MM.1S (cell line): Measurements from ENCODE around the gene CDC34.
A peak's percentile ranks its signal among the peaks of the same experiment; 100 is the strongest.

Experiments
- DNase-seq: peaks from one replicate; pipeline ENCODE4 v3.0.0-alpha.2; 2015
- H2AFZ ChIP-seq: fragments of 300-600 bp; sonication (generic); 2 replicates; pipeline ENCODE4 v1.6.0; 2016; ENCODE audit warnings: antibody characterized with exemption, low read length
- H3F3A ChIP-seq: fragments of 300-600 bp; sonication (generic); 2 replicates; pipeline ENCODE4 v1.6.1; 2016; ENCODE audit warnings: mild to moderate bottlenecking, antibody characterized with exemption, low read length, moderate library complexity, mixed read lengths; ENCODE audit not compliant: insufficient read depth
- H3K27ac ChIP-seq: fragments of 300-600 bp; sonication (generic); 2 replicates; pipeline ENCODE4 v1.5.1; 2016; ENCODE audit warnings: mild to moderate bottlenecking, low read length
- H3K27me3 ChIP-seq: fragments of 300-600 bp; sonication (generic); replicated peaks from 2 replicates; pipeline ENCODE4 v1.6.0; 2016; ENCODE audit warnings: low read length; ENCODE audit not compliant: insufficient read depth
- H3K36me3 ChIP-seq: fragments of 300-600 bp; sonication (generic); replicated peaks from 2 replicates; pipeline ENCODE4 v1.6.1; 2016; ENCODE audit warnings: mild to moderate bottlenecking, low read length, mixed read lengths; ENCODE audit not compliant: insufficient read depth
- H3K4me1 ChIP-seq: fragments of 300-600 bp; sonication (generic); 2 replicates; pipeline ENCODE4 v1.6.1; 2016; ENCODE audit warnings: low read length, mixed read lengths
- H3K4me2 ChIP-seq: fragments of 300-600 bp; sonication (generic); 2 replicates; pipeline ENCODE4 v1.6.0; 2016; ENCODE audit warnings: low read depth, low read length
- H3K4me3 ChIP-seq: fragments of 300-600 bp; sonication (generic); 2 replicates; pipeline ENCODE4 v1.5.1; 2016; ENCODE audit warnings: low read length, mixed read lengths
- H3K79me2 ChIP-seq: fragments of 300-600 bp; sonication (generic); 2 replicates; pipeline ENCODE4 v1.6.1; 2016; ENCODE audit warnings: mixed run types, low read length, mixed read lengths
- H3K9ac ChIP-seq: fragments of 300-600 bp; sonication (generic); 2 replicates; pipeline ENCODE4 v1.6.1; 2016; ENCODE audit warnings: low read length, mixed read lengths
- H3K9me2 ChIP-seq: fragments of 300-600 bp; sonication (generic); replicated peaks from 2 replicates; pipeline ENCODE4 v1.6.1; 2016; ENCODE audit warnings: mild to moderate bottlenecking, low read length, mixed read lengths; ENCODE audit not compliant: insufficient read depth
- H3K9me3 ChIP-seq: fragments of 300-600 bp; sonication (generic); replicated peaks from 2 replicates; pipeline ENCODE4 v1.6.1; 2016; ENCODE audit warnings: mild to moderate bottlenecking, low read length, mixed read lengths; ENCODE audit not compliant: insufficient read depth
- H4K20me1 ChIP-seq: fragments of 300-600 bp; sonication (generic); 2 replicates; pipeline ENCODE4 v1.6.1; 2016; ENCODE audit warnings: mild to moderate bottlenecking, low read length, moderate library complexity, mixed read lengths; ENCODE audit not compliant: insufficient read depth
- CTCF ChIP-seq: fragments of 300-600 bp; sonication (generic); IDR thresholded peaks from 2 replicates; pipeline ENCODE4 v1.5.1; 2016; ENCODE audit warnings: antibody characterized with exemption, low read length, mixed read lengths
- EZH2 ChIP-seq: fragments of 300-600 bp; sonication (generic); optimal IDR thresholded peaks from 2 replicates; pipeline ENCODE3; 2017; ENCODE audit warnings: low read depth, mild to moderate bottlenecking, antibody characterized with exemption, low read length, mixed read lengths
- EZH2phosphoT487 ChIP-seq: fragments of 300-600 bp; sonication (generic); IDR thresholded peaks from 2 replicates; pipeline ENCODE4 v1.6.1; 2018; ENCODE audit warnings: antibody characterized with exemption, low read length

CDC34 gene

GRCh38 chr19:531009-531752 is 379 bp upstream of the CDC34 start:
- Histone ChIP-seq H3F3A (no peaks in the 10 kb centered on the region), H3K4me2 (peak overlapping the region; percentile 99), H3K36me3 (no peaks in the 10 kb centered on the region), H3K9me3 (no peaks in the 10 kb centered on the region), H3K27ac (peak overlapping the region; percentile 25; the same call in 1 of the 2 replicates), H3K9ac (peak overlapping the region; percentile 70), H3K4me1 (peaks cover 7% of the 10 kb centered on the region), H2AFZ (peak overlapping the region; percentile 89), H3K4me3 (peak overlapping the region; percentile 90), H3K9me2 (no peaks in the 10 kb centered on the region), H4K20me1 (no peaks in the 10 kb centered on the region), H3K79me2 (peaks cover 35% of the 10 kb centered on the region), H3K27me3 (peaks cover 32% of the 10 kb centered on the region)
- peak; percentile 94 for DNase-seq
- TF ChIP-seq CTCF = peak; percentile 9; the same call in 1 of the 2 replicates
- no peak for TF ChIP-seq EZH2phosphoT487

- Histone ChIP-seq H3K4me2 (peak overlapping the region; percentile 96), H2AFZ (peak overlapping the region; percentile 4; the same call in 1 of the 2 replicates), H3K4me3 (peak overlapping the region; percentile 86), H3K27ac (peak overlapping the region; percentile 10; the same call in 1 of the 2 replicates), H3K79me2 (peaks cover 35% of the 10 kb centered on the region), H4K20me1 (no peaks in the 10 kb centered on the region), H3K9ac (peak overlapping the region; percentile 66; the same call in 1 of the 2 replicates), H3F3A (no peaks in the 10 kb centered on the region), H3K9me3 (no peaks in the 10 kb centered on the region), H3K9me2 (no peaks in the 10 kb centered on the region), H3K36me3 (no peaks in the 10 kb centered on the region), H3K4me1 (peaks cover 7% of the 10 kb centered on the region), H3K27me3 (peaks cover 16% of the 10 kb centered on the region)
- peak; percentile 64 for DNase-seq
- TF ChIP-seq EZH2 (no peak), CTCF (peak; percentile 67), EZH2phosphoT487 (no peak)
Measured at GRCh38 chr19:532561-533363, 1.2 kb downstream of the CDC34 start.

- Histone ChIP-seq H3K79me2 (peaks cover 35% of the 10 kb centered on the region), H3K27me3 (peaks cover 9% of the 10 kb centered on the region), H3K4me3 (peak overlapping the region; percentile 86), H3K9me3 (no peaks in the 10 kb centered on the region), H3K4me1 (peaks cover 7% of the 10 kb centered on the region), H3K9ac (peak overlapping the region; percentile 66; the same call in 1 of the 2 replicates), H3K4me2 (peak overlapping the region; percentile 96), H3K9me2 (no peaks in the 10 kb centered on the region), H3K36me3 (no peaks in the 10 kb centered on the region), H2AFZ (no peak overlapping the region), H3F3A (no peaks in the 10 kb centered on the region), H3K27ac (no peak overlapping the region), H4K20me1 (no peaks in the 10 kb centered on the region)
- TF ChIP-seq EZH2phosphoT487 = no peak
- no peak for TF ChIP-seq EZH2
- no peak for TF ChIP-seq CTCF
- no peak for DNase-seq
Measured at GRCh38 chr19:533364-534058, 2.0 kb downstream of the CDC34 start.
